Panc1 (cell line): Measurements from ENCODE around the gene RASL10A. TPM values are rescaled to one million over a fixed set of nuclear protein-coding genes. Genes with fewer than 3 reads are reported as not detected.

Source experiments
- ATAC-seq: fragments of 200-7000 bp; cut with Tn5 transposase; 2 replicates; pipeline ENCODE4 v1.9.1; 2020; ENCODE audit warnings: mild to moderate bottlenecking, moderate library complexity
- BruUV-seq: library from RNA; stranded (reverse); fragments of 400-500 nt; replicated peaks from 2 replicates; lab custom pipeline; 2021; lab: Mats Ljungman, UMichigan
- CTCF ChIA-PET: fragments of 300-600 bp; sonication (Branson Sonifier 250); formaldehyde crosslinking; loops from one replicate; lab custom pipeline; 2022; ENCODE audit warnings: antibody characterized with exemption; lab: Charles Lee
- POLR2A ChIA-PET: fragments of 300-600 bp; sonication (Branson Sonifier 250); formaldehyde crosslinking; loops from one replicate; lab custom pipeline; 2022; ENCODE audit warnings: antibody characterized with exemption; lab: Charles Lee
- DNase-seq: peaks from one replicate; pipeline ENCODE4 v3.0.0-alpha.2; 2010; ENCODE audit warnings: low read depth, low spot score
- H3K27ac ChIP-seq: 2 replicates; pipeline ENCODE4 v1.5.1; 2011; ENCODE audit warnings: mild to moderate bottlenecking, low read length, inconsistent platforms
- H3K27me3 ChIP-seq: fragments of 200-500 bp; sonication (Bioruptor generic); 2 replicates; pipeline ENCODE4 v1.6.0; 2014; ENCODE audit warnings: low read length, inconsistent platforms; ENCODE audit not compliant: control insufficient read depth, insufficient read depth
- H3K36me3 ChIP-seq: fragments of 200-500 bp; sonication (Bioruptor generic); 2 replicates; pipeline ENCODE4 v1.5.1; 2014; ENCODE audit warnings: inconsistent platforms, mild to moderate bottlenecking, low read length, moderate library complexity; ENCODE audit not compliant: control insufficient read depth, insufficient read depth
- H3K4me1 ChIP-seq: 2 replicates; pipeline ENCODE4 v1.5.1; 2011; ENCODE audit warnings: inconsistent platforms, mild to moderate bottlenecking, low read length, moderate library complexity; ENCODE audit not compliant: control insufficient read depth, insufficient read depth
- H3K4me3 ChIP-seq, 2 experiments: 2 replicates each; pipeline ENCODE4 v1.5.1; 2011 to 2012; ENCODE audit warnings: low read depth in 2 of 2, low read length in 2 of 2, mild to moderate bottlenecking in 2 of 2, inconsistent platforms in 1 of 2, moderate library complexity in 1 of 2
- H3K9me3 ChIP-seq: fragments of 200-500 bp; sonication (Bioruptor generic); 2 replicates; pipeline ENCODE4 v1.5.1; 2014; ENCODE audit warnings: low read depth, mild to moderate bottlenecking, inconsistent platforms, low read length, moderate library complexity; ENCODE audit not compliant: control insufficient read depth, insufficient read depth
- POLR2AphosphoS5 ChIP-seq: IDR thresholded peaks from 2 replicates; pipeline ENCODE4 v1.6.1; 2012; ENCODE audit warnings: mild to moderate bottlenecking, low read depth, low read length, moderate library complexity
- SIN3A ChIP-seq: IDR thresholded peaks from 2 replicates; pipeline ENCODE4 v1.6.1; 2012; ENCODE audit warnings: low read depth, mild to moderate bottlenecking, low read length, moderate library complexity, borderline replicate concordance; ENCODE audit not compliant: insufficient read depth
- TCF7L2 ChIP-seq: IDR thresholded peaks from 2 replicates; pipeline ENCODE4 v1.6.1; 2011; ENCODE audit warnings: mild to moderate bottlenecking, low read depth, low read length, inconsistent platforms
- in situ Hi-C: cut with HindIII; loops from 2 replicates; pipeline ENCODE4 v1.10.0; 2016; ENCODE audit warnings: low sequenced_read_pairs, low pct_unique_long_range_greater_than_20kb
- intact Hi-C: fragments of 100-400 bp; cut with micrococcal nuclease; formaldehyde crosslinking; loops from one replicate; pipeline ENCODE4 v1.10.0; 2022; ENCODE audit not compliant: unreplicated experiment
- total RNA-seq: library from RNA; stranded (reverse); gene quantifications from one replicate; pipeline ENCODE4 v1.2.1, GENCODE V29; 2021; ENCODE audit not compliant: unreplicated experiment
- TF ChIP-seq, protein P1 (sequence below): fragments of 450-650 bp; IDR thresholded peaks from 2 replicates; pipeline ENCODE4 v1.5.1; 2017; ENCODE audit warnings: mild to moderate bottlenecking
- TF ChIP-seq, protein P2 (sequence below), 2 experiments: IDR thresholded peaks; 2 replicates each; pipeline ENCODE4 v1.6.1; 2011 to 2012; ENCODE audit warnings: low read depth in 2 of 2, control low read depth in 1 of 2, low read length in 1 of 2, mild to moderate bottlenecking in 1 of 2, moderate library complexity in 1 of 2; ENCODE audit not compliant: insufficient read depth in 1 of 2

RASL10A gene
- total RNA-seq, 1 experiment from 2014 or later = 2.6 TPM

DNA sequence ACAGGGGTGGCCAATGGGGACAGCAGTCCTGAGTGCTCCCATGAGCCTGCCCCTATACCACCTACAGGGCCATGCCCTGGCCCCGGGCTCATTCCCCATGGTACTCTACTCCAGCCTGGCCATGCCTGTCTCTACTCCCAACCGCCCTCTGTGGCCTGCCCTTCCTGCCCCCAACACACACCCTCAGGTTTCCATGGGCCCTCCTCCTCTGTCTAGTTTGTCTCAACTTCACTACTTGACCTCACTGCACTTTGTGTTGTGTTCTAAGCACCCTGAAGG, 26.3 kb upstream of the RASL10A start:
- Histone ChIP-seq H3K4me1 (peaks cover 4% of the 10 kb centered on the region), H3K9me3 (no peaks in the 10 kb centered on the region), H3K36me3 (no peaks in the 10 kb centered on the region), H3K4me3 (no peak overlapping the region), H3K27ac (no peak overlapping the region), H3K27me3 (no peaks in the 10 kb centered on the region)
- TF ChIP-seq, protein P1, sequence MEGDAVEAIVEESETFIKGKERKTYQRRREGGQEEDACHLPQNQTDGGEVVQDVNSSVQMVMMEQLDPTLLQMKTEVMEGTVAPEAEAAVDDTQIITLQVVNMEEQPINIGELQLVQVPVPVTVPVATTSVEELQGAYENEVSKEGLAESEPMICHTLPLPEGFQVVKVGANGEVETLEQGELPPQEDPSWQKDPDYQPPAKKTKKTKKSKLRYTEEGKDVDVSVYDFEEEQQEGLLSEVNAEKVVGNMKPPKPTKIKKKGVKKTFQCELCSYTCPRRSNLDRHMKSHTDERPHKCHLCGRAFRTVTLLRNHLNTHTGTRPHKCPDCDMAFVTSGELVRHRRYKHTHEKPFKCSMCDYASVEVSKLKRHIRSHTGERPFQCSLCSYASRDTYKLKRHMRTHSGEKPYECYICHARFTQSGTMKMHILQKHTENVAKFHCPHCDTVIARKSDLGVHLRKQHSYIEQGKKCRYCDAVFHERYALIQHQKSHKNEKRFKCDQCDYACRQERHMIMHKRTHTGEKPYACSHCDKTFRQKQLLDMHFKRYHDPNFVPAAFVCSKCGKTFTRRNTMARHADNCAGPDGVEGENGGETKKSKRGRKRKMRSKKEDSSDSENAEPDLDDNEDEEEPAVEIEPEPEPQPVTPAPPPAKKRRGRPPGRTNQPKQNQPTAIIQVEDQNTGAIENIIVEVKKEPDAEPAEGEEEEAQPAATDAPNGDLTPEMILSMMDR = no peak
- TF ChIP-seq TCF7L2 (no peak), SIN3A (no peak), POLR2AphosphoS5 (no peak)
- TF ChIP-seq, protein P2, sequence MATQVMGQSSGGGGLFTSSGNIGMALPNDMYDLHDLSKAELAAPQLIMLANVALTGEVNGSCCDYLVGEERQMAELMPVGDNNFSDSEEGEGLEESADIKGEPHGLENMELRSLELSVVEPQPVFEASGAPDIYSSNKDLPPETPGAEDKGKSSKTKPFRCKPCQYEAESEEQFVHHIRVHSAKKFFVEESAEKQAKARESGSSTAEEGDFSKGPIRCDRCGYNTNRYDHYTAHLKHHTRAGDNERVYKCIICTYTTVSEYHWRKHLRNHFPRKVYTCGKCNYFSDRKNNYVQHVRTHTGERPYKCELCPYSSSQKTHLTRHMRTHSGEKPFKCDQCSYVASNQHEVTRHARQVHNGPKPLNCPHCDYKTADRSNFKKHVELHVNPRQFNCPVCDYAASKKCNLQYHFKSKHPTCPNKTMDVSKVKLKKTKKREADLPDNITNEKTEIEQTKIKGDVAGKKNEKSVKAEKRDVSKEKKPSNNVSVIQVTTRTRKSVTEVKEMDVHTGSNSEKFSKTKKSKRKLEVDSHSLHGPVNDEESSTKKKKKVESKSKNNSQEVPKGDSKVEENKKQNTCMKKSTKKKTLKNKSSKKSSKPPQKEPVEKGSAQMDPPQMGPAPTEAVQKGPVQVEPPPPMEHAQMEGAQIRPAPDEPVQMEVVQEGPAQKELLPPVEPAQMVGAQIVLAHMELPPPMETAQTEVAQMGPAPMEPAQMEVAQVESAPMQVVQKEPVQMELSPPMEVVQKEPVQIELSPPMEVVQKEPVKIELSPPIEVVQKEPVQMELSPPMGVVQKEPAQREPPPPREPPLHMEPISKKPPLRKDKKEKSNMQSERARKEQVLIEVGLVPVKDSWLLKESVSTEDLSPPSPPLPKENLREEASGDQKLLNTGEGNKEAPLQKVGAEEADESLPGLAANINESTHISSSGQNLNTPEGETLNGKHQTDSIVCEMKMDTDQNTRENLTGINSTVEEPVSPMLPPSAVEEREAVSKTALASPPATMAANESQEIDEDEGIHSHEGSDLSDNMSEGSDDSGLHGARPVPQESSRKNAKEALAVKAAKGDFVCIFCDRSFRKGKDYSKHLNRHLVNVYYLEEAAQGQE (IDR thresholded peaks at IDR 0.05; ENCODE audit: insufficient read depth in 1 of 2, low read depth in 2 of 2, low read length in 1 of 2) = no peak
- ATAC-seq = no peak
- POLR2A ChIA-PET = no interaction called here
- BruUV-seq = no TSS peak
- intact Hi-C loops (no loop called here), in situ Hi-C loops (no loop called here)
- DNase-seq = no peak
- CTCF ChIA-PET = no interaction called here

DNA sequence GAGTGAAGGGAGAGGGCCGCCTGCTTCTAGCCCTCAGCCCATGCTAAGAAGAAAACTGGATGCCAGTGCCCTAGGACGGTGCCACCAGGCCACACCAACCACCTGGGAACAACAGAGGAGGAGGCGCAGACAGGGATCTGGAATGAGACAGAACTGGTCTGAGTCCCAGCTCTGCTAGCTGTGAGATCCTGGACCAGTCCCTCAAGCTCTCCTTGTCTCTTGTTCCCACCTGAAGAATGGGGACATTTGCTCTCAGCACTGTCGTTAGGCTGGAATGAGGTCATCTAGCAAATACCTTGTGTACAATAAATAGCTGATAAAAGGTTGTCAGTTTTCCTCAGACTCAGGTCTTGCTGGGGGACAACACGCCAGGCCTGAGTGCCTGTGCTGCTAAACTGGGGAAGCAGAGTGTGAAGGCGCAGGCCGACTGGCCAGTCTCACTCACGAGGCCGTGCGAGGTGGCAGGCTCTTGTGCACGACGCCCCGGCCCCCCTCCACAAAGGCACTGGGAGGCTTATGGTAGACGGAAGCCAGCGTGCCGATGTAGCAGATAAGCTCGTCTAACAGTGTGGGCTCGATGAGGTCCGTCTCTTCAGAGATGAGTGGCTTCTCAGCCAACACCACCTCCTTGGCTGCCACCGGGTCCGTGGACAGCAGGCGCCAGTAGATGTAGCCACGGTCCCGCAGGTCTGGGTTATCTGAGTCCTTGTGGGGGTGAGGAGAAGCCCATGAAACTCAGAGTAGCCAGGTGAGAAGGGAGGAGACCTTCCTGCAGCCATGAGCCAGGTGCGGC, 25.8 kb upstream of the RASL10A start:
- Histone ChIP-seq H3K9me3 (no peaks in the 10 kb centered on the region), H3K4me1 (peaks cover 4% of the 10 kb centered on the region), H3K4me3 (no peak overlapping the region), H3K27me3 (no peaks in the 10 kb centered on the region), H3K27ac (no peak overlapping the region), H3K36me3 (no peaks in the 10 kb centered on the region)
- intact Hi-C loops (no loop called here), in situ Hi-C loops (no loop called here)
- CTCF ChIA-PET = no interaction called here
- TF ChIP-seq SIN3A (no peak), POLR2AphosphoS5 (no peak), TCF7L2 (no peak)
- TF ChIP-seq, protein P2 (IDR thresholded peaks at IDR 0.05; ENCODE audit: insufficient read depth in 1 of 2, low read depth in 2 of 2, low read length in 1 of 2) = no peak
- TF ChIP-seq, protein P1 = no peak
- DNase-seq = no peak
- POLR2A ChIA-PET = no interaction called here
- ATAC-seq = no peak
- BruUV-seq = no TSS peak
